Neural progenitor cell (in vitro differentiated cells): ENCODE data around the gene NIT1. TPM values are rescaled to one million over a fixed set of nuclear protein-coding genes. Genes with fewer than 3 reads are reported as not detected.

Experiments used
- DNase-seq: peaks from one replicate; pipeline ENCODE4 v3.0.0-alpha.2; 2016; ENCODE audit warnings: low spot score
- H2AFZ ChIP-seq: fragments of 200-600 bp; sonication (generic); replicated peaks from 2 replicates; pipeline ENCODE4 v1.6.1; 2016; ENCODE audit warnings: antibody characterized with exemption
- H3F3A ChIP-seq: fragments of 200-600 bp; sonication (generic); 2 replicates; pipeline ENCODE4 v1.6.1; 2016; ENCODE audit warnings: antibody characterized with exemption, low read depth
- H3K27ac ChIP-seq: fragments of 200-600 bp; sonication (generic); 2 replicates; pipeline ENCODE4 v1.5.1; 2016; ENCODE audit warnings: mild to moderate bottlenecking
- H3K27me3 ChIP-seq: fragments of 200-600 bp; sonication (generic); 2 replicates; pipeline ENCODE4 v1.6.1; 2016; ENCODE audit warnings: mild to moderate bottlenecking, moderate library complexity
- H3K36me3 ChIP-seq: fragments of 200-600 bp; sonication (generic); 2 replicates; pipeline ENCODE4 v1.5.1; 2016
- H3K4me1 ChIP-seq: fragments of 200-600 bp; sonication (generic); 2 replicates; pipeline ENCODE4 v1.6.1; 2016; ENCODE audit warnings: mixed run types
- H3K4me2 ChIP-seq: fragments of 200-600 bp; sonication (generic); 2 replicates; pipeline ENCODE4 v1.6.1; 2016
- H3K4me3 ChIP-seq: fragments of 200-600 bp; sonication (generic); 2 replicates; pipeline ENCODE4 v1.5.1; 2016
- H3K79me2 ChIP-seq: fragments of 200-600 bp; sonication (generic); 2 replicates; pipeline ENCODE4 v1.6.1; 2016; ENCODE audit warnings: low read depth
- H3K9ac ChIP-seq: fragments of 200-600 bp; sonication (generic); 2 replicates; pipeline ENCODE4 v1.6.1; 2016
- H3K9me3 ChIP-seq: fragments of 200-600 bp; sonication (generic); 2 replicates; pipeline ENCODE4 v1.5.1; 2016; ENCODE audit warnings: low read depth
- H4K20me1 ChIP-seq: fragments of 200-600 bp; sonication (generic); 2 replicates; pipeline ENCODE4 v1.6.1; 2016; ENCODE audit warnings: low read depth
- H3K27ac Mint-ChIP-seq: 3 replicates; pipeline ENCODE4 v1.8.0; 2021; ENCODE audit warnings: mixed read lengths
- H3K27me3 Mint-ChIP-seq: 2 replicates; pipeline ENCODE4 v1.8.0; 2022; ENCODE audit warnings: low read depth, mild to moderate bottlenecking, inconsistent platforms, moderate library complexity, mixed read lengths; ENCODE audit not compliant: insufficient read depth
- H3K36me3 Mint-ChIP-seq: 3 replicates; pipeline ENCODE4 v1.8.0; 2021; ENCODE audit warnings: mixed read lengths
- H3K4me1 Mint-ChIP-seq: 3 replicates; pipeline ENCODE4 v1.8.0; 2021; ENCODE audit warnings: mixed read lengths
- H3K4me3 Mint-ChIP-seq: 3 replicates; pipeline ENCODE4 v1.8.0; 2021; ENCODE audit warnings: mild to moderate bottlenecking, moderate library complexity, mixed read lengths
- H3K9me3 Mint-ChIP-seq: 3 replicates; pipeline ENCODE4 v1.8.0; 2020; ENCODE audit warnings: mixed read lengths
- CTCF ChIP-seq: fragments of 200-600 bp; sonication (generic); IDR thresholded peaks from 2 replicates; pipeline ENCODE4 v1.5.1; 2017; ENCODE audit warnings: antibody characterized with exemption, mild to moderate bottlenecking
- EZH2 ChIP-seq: fragments of 200-600 bp; sonication (generic); IDR thresholded peaks from 2 replicates; pipeline ENCODE4 v1.6.1; 2017; ENCODE audit warnings: antibody characterized with exemption, mild to moderate bottlenecking, moderate library complexity
- EZH2phosphoT487 ChIP-seq: fragments of 200-600 bp; sonication (generic); IDR thresholded peaks from 2 replicates; pipeline ENCODE4 v1.6.1; 2017; ENCODE audit warnings: antibody characterized with exemption
- total RNA-seq: library from RNA; depleted of rRNA; stranded (reverse); fragments of >200 nt; gene quantifications from 2 replicates; pipeline ENCODE4 v1.2.3, GENCODE V29; 2015; ENCODE audit warnings: low replicate concordance

The NIT1 gene
- 39.5 and 46.3 TPM in 2 replicates for total RNA-seq

- peak within 1 kb of the TSS; percentile 97 for H3K4me3 Mint-ChIP-seq
- H3K4me1 ChIP-seq: peaks cover 11% of the 10 kb centered on the region
- H3K4me2 ChIP-seq: peak within 1 kb of the TSS; percentile 92
- H4K20me1 ChIP-seq: peaks cover 24% of the 10 kb centered on the region
- peaks cover 32% of the 10 kb centered on the region for H3F3A ChIP-seq
- peaks cover 7% of the 10 kb centered on the region for H3K27me3 Mint-ChIP-seq
- H3K36me3 ChIP-seq: no peaks in the 10 kb centered on the region
- no peaks in the 10 kb centered on the region for H3K9me3 ChIP-seq
- peak within 1 kb of the TSS; percentile 82 for H3K9ac ChIP-seq
- peaks cover 19% of the 10 kb centered on the region for H3K36me3 Mint-ChIP-seq
- H3K27ac Mint-ChIP-seq: peak within 1 kb of the TSS; percentile 95
- H3K79me2 ChIP-seq: peaks cover 64% of the 10 kb centered on the region
- H3K4me3 ChIP-seq: peak within 1 kb of the TSS; percentile 72
- H3K4me1 Mint-ChIP-seq: peaks cover 27% of the 10 kb centered on the region
- H2AFZ ChIP-seq: peak within 1 kb of the TSS; percentile 86
- peak; percentile 94 for DNase-seq
- H3K27me3 ChIP-seq: no peaks in the 10 kb centered on the region
- TF ChIP-seq EZH2 (no peak), EZH2phosphoT487 (no peak), CTCF (no peak)
- H3K9me3 Mint-ChIP-seq: no peaks in the 10 kb centered on the region
- peak within 1 kb of the TSS; percentile 83 for H3K27ac ChIP-seq
These were observed at the start of gene NIT1, which contains the start of gene PFDN2 for GRCh38 chr1:161117759-161118581. Gene NIT1 (plus strand): TSS chr1:161118105. CDS start chr1:161118177, 72 bp downstream. Gene PFDN2 (minus strand): TSS chr1:161118037. CDS start chr1:161118026, 11 bp downstream.

GRCh38 chr1:161068306-161069234, 49.3 kb upstream of the NIT1 start:
- H3K4me3 ChIP-seq: no peak overlapping the region
- Mint-ChIP-seq H3K4me1 (peaks cover 15% of the 10 kb centered on the region), H3K9me3 (no peaks in the 10 kb centered on the region), H3K27ac (peak overlapping the region; percentile 72), H3K27me3 (no peaks in the 10 kb centered on the region), H3K4me3 (no peak overlapping the region), H3K36me3 (no peaks in the 10 kb centered on the region)
- H3K4me2 ChIP-seq: no peak overlapping the region
- H3K27ac ChIP-seq: no peak overlapping the region
- H3K79me2 ChIP-seq: no peaks in the 10 kb centered on the region
- H3K9ac ChIP-seq: no peak overlapping the region
- H3K9me3 ChIP-seq: no peaks in the 10 kb centered on the region
- H3K4me1 ChIP-seq: no peaks in the 10 kb centered on the region
- H3K36me3 ChIP-seq: no peaks in the 10 kb centered on the region
- TF ChIP-seq EZH2phosphoT487: no peak
- TF ChIP-seq EZH2: no peak
- no peak for TF ChIP-seq CTCF
- H2AFZ ChIP-seq: no peak overlapping the region
- peaks cover 8% of the 10 kb centered on the region for H3K27me3 ChIP-seq
- DNase-seq: no peak
- no peaks in the 10 kb centered on the region for H3F3A ChIP-seq
- H4K20me1 ChIP-seq: no peaks in the 10 kb centered on the region

- Histone ChIP-seq H3K4me2 (no peak overlapping the region), H3K36me3 (no peaks in the 10 kb centered on the region), H2AFZ (no peak overlapping the region), H3K79me2 (no peaks in the 10 kb centered on the region), H4K20me1 (no peaks in the 10 kb centered on the region), H3K9me3 (no peaks in the 10 kb centered on the region), H3K27me3 (peaks cover 3% of the 10 kb centered on the region), H3K4me3 (no peak overlapping the region), H3K9ac (no peak overlapping the region), H3F3A (no peaks in the 10 kb centered on the region), H3K27ac (no peak overlapping the region), H3K4me1 (no peaks in the 10 kb centered on the region)
- H3K4me3 Mint-ChIP-seq: no peak overlapping the region
- DNase-seq: no peak
- H3K27me3 Mint-ChIP-seq: peaks cover 2% of the 10 kb centered on the region
- no peak overlapping the region for H3K27ac Mint-ChIP-seq
- H3K36me3 Mint-ChIP-seq: no peaks in the 10 kb centered on the region
- H3K9me3 Mint-ChIP-seq: no peaks in the 10 kb centered on the region
- peaks cover 15% of the 10 kb centered on the region for H3K4me1 Mint-ChIP-seq
- TF ChIP-seq EZH2phosphoT487 (no peak), EZH2 (no peak), CTCF (no peak)
These were observed 48.7 kb upstream of the NIT1 start for GRCh38 chr1:161069241-161069640.
